Heart right ventricle (tissue), 16 donors: ENCODE data around the gene MAPKAP1. TPM values are rescaled to one million over a fixed set of nuclear protein-coding genes. Genes with fewer than 3 reads are reported as not detected.

Source experiments
- ATAC-seq, 8 donors: fragments of 200-7000 bp; cut with Tn5 transposase; one replicate each; pipeline ENCODE4 v1.9.1; 2020; ENCODE audit warnings: mild to moderate bottlenecking in 8 of 8, moderate library complexity in 8 of 8, moderate number of reproducible peaks in 1 of 8
- DNase-seq, 2 donors: peaks; one replicate each; pipeline ENCODE4 v3.0.0-alpha.2; 2020
- H3K27ac ChIP-seq, 10 donors: fragments of 200-600 bp; sonication (generic) in 2 of 10; one replicate each; pipeline versions ENCODE4 v1.5.0 to v1.8.0; 2020 to 2022; ENCODE audit warnings: mild to moderate bottlenecking in 3 of 10
- H3K27me3 ChIP-seq, 7 donors: fragments of 200-600 bp; one replicate each; pipeline ENCODE4 v1.8.0; 2021 to 2022; ENCODE audit warnings: mild to moderate bottlenecking in 2 of 7
- H3K36me3 ChIP-seq, 9 donors: fragments of 200-600 bp; sonication (generic) in 1 of 9; one replicate each; pipeline versions ENCODE4 v1.5.0 to v1.8.0; 2020 to 2022; ENCODE audit warnings: mild to moderate bottlenecking in 2 of 9
- H3K4me1 ChIP-seq, 9 donors: fragments of 200-600 bp; sonication (generic) in 1 of 9; one replicate each; pipeline versions ENCODE4 v1.5.0 to v1.8.0; 2020 to 2022; ENCODE audit warnings: mild to moderate bottlenecking in 4 of 9
- H3K4me3 ChIP-seq, 10 donors: fragments of 200-600 bp; sonication (generic) in 2 of 10; one replicate each; pipeline versions ENCODE4 v1.5.0 to v1.8.0; 2020 to 2022; ENCODE audit warnings: mild to moderate bottlenecking in 7 of 10, moderate library complexity in 2 of 10
- H3K9me3 ChIP-seq, 11 donors: fragments of 200-600 bp in 10 of 11; sonication (generic) in 2 of 11; one replicate each; pipeline versions ENCODE4 v1.5.0 to v1.8.0; 2013 to 2022; ENCODE audit warnings: mild to moderate bottlenecking in 2 of 11, control low read depth in 1 of 11, moderate library complexity in 1 of 11
- WGBS, 2 donors: extraction: QIAGEN DNeasy Blood & Tissue Kit; methylation state at CpG; one replicate each; pipeline ENCODE4 v1.1.7; 2013; ENCODE audit warnings: inconsistent platforms in 1 of 2; 5-methylcytosine and 5-hydroxymethylcytosine counted together
- intact Hi-C, 10 donors: fragments of 100-400 bp; cut with DNase I; formaldehyde crosslinking; loops; one replicate each; pipeline versions ENCODE4 v1.11.1 to v1.14.2; 2022
- polyA plus RNA-seq, 2 donors: library from polyadenylated mRNA; stranded (reverse); fragments of 200-250 nt; gene quantifications; one replicate each; pipeline ENCODE4 v1.2.3, GENCODE V29; 2013
- total RNA-seq, 10 donors: library from RNA; stranded (reverse); fragmentation: NEBNext Ultra II Directional in 3 of 10; extraction: Animal tissue kit (Norgen Biotek cat#: 25700) in 3 of 10; gene quantifications; one replicate each; pipeline versions ENCODE4 v1.2.1 to v1.2.4, GENCODE V29; 2021 to 2023
- TF ChIP-seq, protein P1 (sequence below), 9 donors: fragments of 200-600 bp; sonication (generic) in 2 of 9; IDR thresholded peaks; one replicate each; pipeline versions ENCODE4 v1.5.0 to v1.8.0; 2021 to 2022; ENCODE audit warnings: antibody characterized with exemption in 9 of 9, mild to moderate bottlenecking in 5 of 9, moderate library complexity in 1 of 9
- donor health status: Arrhythmogenic right ventricular cardiomyopathy.
- donor health status: ischemic (EF 13 %, LVEDD 7.1; RV severe dilation, severe dysfunction).
- donor health status: healthy with polysubstance abuse.
- donor health status: DM: no; HTN: yes; CAD: no.
- donor health status: DM: no; HTN: no; CAD: no.
- donor health status: ischemic (EF 25% LVEDD 6.9; RV normal size, moderate dysfunction).
- donor health status: ischemic (EF 25% LVEDD 5.7; RV mildly dilated, moderate dysfunction).
- donor health status: healthy.
- donor health status: DM: yes; HTN: yes; CAD: no.
- donor health status: Ischemic cardiomyopathy.
- donor health status: ischemic (EF 35%, LVEDD 5.7; RV mildly dilated, moderate dysfunction).
- donor health status: nonischemic (EF 11% LVEDD 7.7; RV severe dilation, severe dysfunction).
- donor health status: DM: yes; HTN: yes; CAD: no.
- donor health status: PGD.
- donor health status: ischemic (EF 29% LVEDD 5.4; RV normal size, mild dysfunction).
- donor health status: nonischemic (EF 23%, LVEDD 6.1; RV moderate dilation, normal function).

The MAPKAP1 gene
- total and polyA plus RNA-seq, 12 donors = 102 to 143 (median 116) TPM

DNA sequence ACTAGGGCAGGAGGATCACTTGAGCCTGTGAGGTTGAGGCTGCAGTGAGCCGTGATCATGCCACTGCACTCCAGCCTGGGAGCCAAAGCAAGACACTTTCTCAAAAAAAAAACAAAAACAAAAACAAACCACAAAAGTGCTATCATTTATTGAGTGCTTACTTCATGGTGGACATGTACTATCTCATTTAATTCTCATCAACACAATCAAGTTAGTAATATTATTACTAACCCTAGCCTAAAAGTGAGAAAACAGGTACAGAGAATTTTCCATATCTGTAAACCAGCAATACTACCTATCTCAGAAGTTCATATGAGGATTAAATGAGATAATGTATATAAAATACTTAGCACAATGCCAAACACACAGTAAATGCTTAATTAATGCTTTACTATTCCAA lies 85.8 kb downstream of the MAPKAP1 start:
- Histone ChIP-seq H3K27me3 (no peaks in the 10 kb centered on the region), H3K4me1 (peaks cover 0 to 6% (median 0%) of the 10 kb centered on the region in 9 donors), H3K27ac (no peak overlapping the region), H3K4me3 (no peak overlapping the region), H3K9me3 (no peaks in the 10 kb centered on the region), H3K36me3 (no peaks in the 10 kb centered on the region)
- DNase-seq = no peak
- TF ChIP-seq, protein P1, sequence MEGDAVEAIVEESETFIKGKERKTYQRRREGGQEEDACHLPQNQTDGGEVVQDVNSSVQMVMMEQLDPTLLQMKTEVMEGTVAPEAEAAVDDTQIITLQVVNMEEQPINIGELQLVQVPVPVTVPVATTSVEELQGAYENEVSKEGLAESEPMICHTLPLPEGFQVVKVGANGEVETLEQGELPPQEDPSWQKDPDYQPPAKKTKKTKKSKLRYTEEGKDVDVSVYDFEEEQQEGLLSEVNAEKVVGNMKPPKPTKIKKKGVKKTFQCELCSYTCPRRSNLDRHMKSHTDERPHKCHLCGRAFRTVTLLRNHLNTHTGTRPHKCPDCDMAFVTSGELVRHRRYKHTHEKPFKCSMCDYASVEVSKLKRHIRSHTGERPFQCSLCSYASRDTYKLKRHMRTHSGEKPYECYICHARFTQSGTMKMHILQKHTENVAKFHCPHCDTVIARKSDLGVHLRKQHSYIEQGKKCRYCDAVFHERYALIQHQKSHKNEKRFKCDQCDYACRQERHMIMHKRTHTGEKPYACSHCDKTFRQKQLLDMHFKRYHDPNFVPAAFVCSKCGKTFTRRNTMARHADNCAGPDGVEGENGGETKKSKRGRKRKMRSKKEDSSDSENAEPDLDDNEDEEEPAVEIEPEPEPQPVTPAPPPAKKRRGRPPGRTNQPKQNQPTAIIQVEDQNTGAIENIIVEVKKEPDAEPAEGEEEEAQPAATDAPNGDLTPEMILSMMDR (IDR thresholded peaks at IDR 0.05) = no peak
- no peak for ATAC-seq
- WGBS, 2 donors = 95 to 100% methylated on average over 1 of the region's 1 CpG
- intact Hi-C loops = loop anchor here in 1 of 10 donors (10.0 kb wide), 1 partner anchor 56 kb away; no protein-coding TSS in a partner anchor

DNA sequence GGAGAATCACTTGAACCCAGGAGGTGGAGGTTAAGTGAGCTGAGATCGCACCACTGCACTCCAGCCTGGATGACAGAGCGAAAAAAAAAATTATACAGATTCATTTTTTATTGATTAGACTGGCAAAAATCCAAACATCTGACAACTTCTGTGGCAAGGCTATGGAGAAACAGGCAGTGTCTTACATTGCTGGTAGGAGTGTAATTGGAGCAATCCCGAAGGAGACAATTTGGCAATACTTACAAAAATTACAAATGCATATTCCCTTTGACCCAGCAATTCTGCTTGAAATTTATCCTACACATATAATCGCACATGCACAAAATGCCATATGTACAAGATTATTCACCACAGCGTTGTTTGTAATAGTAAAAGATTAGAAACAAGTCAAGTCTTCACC lies 86.8 kb downstream of the MAPKAP1 start:
- no peaks in the 10 kb centered on the region for H3K9me3 ChIP-seq
- peaks cover 0 to under 1% (median 0%) of the 10 kb centered on the region in 9 donors for H3K4me1 ChIP-seq
- 94% methylated on average over 5 of the region's 5 CpGs for WGBS, 2 donors
- no peaks in the 10 kb centered on the region for H3K27me3 ChIP-seq
- ATAC-seq = no peak
- no peaks in the 10 kb centered on the region for H3K36me3 ChIP-seq
- no peak overlapping the region for H3K27ac ChIP-seq
- TF ChIP-seq, protein P1 (IDR thresholded peaks at IDR 0.05) = no peak
- DNase-seq = no peak
- intact Hi-C loops = loop anchor here in 1 of 10 donors (10.0 kb wide), 1 partner anchor 55 kb away; no protein-coding TSS in a partner anchor
- no peak overlapping the region for H3K4me3 ChIP-seq

DNA sequence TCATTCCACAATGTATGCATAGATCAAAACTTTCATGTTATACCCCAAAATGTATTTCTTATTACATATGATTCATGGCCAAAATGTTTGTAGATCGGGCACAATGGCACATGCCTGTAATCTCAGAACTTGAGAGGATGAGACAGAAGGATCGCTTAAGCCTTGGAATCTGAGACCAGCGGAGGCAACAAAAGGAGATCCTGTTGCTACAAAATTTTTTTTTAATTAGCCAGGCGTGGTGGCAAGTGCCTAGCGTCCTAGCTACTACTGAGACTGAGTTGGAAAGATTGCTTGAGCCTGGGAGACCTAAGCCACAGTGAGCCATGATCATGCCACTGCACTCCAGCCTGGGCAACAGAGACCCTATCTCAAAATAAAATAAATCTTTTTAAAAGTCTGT lies 89.9 kb downstream of the MAPKAP1 start:
- Histone ChIP-seq H3K36me3 (no peaks in the 10 kb centered on the region), H3K27ac (no peak overlapping the region), H3K27me3 (no peaks in the 10 kb centered on the region), H3K4me3 (no peak overlapping the region), H3K4me1 (peaks cover 0 to 19% (median 7%) of the 10 kb centered on the region in 9 donors), H3K9me3 (no peaks in the 10 kb centered on the region)
- WGBS, 2 donors = 92 to 95% methylated on average over 5 of the region's 5 CpGs
- DNase-seq (no peak), ATAC-seq (no peak)
- TF ChIP-seq, protein P1 (IDR thresholded peaks at IDR 0.05) = no peak
- intact Hi-C loops = no loop called here

DNA sequence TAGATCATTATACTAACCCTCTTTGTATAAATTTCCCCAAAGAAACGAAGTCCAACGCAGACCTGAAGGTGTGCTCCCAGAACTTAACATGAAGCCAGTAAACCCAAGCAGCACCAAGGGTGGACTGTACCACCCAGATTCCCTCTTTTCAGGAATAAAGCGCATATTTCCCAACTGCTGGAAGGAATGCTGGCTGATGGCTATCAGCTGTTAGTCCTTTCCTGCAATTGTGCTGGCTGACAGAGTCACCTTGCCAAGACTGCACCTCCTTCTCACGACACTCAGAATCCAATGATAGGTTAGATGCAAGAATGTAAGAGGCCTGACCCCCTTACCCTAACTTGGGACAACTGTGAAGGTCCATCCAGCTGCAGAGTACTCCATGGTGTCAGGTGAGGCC lies 93.9 kb downstream of the MAPKAP1 start:
- TF ChIP-seq, protein P1 (IDR thresholded peaks at IDR 0.05) = no peak
- no peak for DNase-seq
- H3K36me3 ChIP-seq = no peaks in the 10 kb centered on the region
- H3K9me3 ChIP-seq = peaks cover 0 to 4% (median 0%) of the 10 kb centered on the region in 11 donors
- 74 to 89% methylated on average over 4 of the region's 4 CpGs for WGBS, 2 donors
- peak in 1 of 8 donors; percentile 46 for ATAC-seq
- intact Hi-C loops = no loop called here
- no peaks in the 10 kb centered on the region for H3K27me3 ChIP-seq
- H3K27ac ChIP-seq = peak overlapping the region in 1 of 10 donors; percentile 7
- H3K4me3 ChIP-seq = no peak overlapping the region
- peaks cover 0 to 32% (median 14%) of the 10 kb centered on the region in 9 donors for H3K4me1 ChIP-seq
